ENCODE results near the gene RBM11. TPM values are rescaled to one million over a fixed set of nuclear protein-coding genes. Genes with fewer than 3 reads are reported as not detected.

Gene RBM11
- polyA plus RNA-seq, 1 donor (not counting 4 experiments of a cell fraction or from before 2014, with no cell fraction given) = 0.55 TPM

- Histone ChIP-seq H3K9me3 (ENCODE audit: control insufficient read depth, low read depth, low read length) (no peaks in the 10 kb centered on the region), H3K36me3 (ENCODE audit: control insufficient read depth in 2 of 2, extremely low read depth in 1 of 2, insufficient read depth in 2 of 2, low read length in 2 of 2) (no peaks in the 10 kb centered on the region), H2AFZ (ENCODE audit: control insufficient read depth, low read length) (no peak overlapping the region), H3K4me2 (ENCODE audit: control insufficient read depth, extremely low read depth, insufficient read depth, low read depth, low read length) (no peak overlapping the region), H3K9ac (ENCODE audit: control insufficient read depth, extremely low read depth, insufficient read depth, low read length) (no peak overlapping the region), H3K4me3 (ENCODE audit: control insufficient read depth in 2 of 3, extremely low read depth in 1 of 3, insufficient read depth in 2 of 3, low read depth in 1 of 3, low read length in 3 of 3) (no peak overlapping the region), H3K27me3 (ENCODE audit: control insufficient read depth, extremely low read depth, insufficient read depth, low read length) (no peaks in the 10 kb centered on the region), H3K27ac (ENCODE audit: control insufficient read depth, insufficient read depth, low read length) (no peak overlapping the region), H3K4me1 (ENCODE audit: control insufficient read depth, extremely low read depth, insufficient read depth, low read length) (no peaks in the 10 kb centered on the region), H4K20me1 (ENCODE audit: control insufficient read depth, extremely low read depth, insufficient read depth, low read length) (no peaks in the 10 kb centered on the region), H3K9me1 (ENCODE audit: control insufficient read depth, extremely low read depth, insufficient read depth, low read length) (no peaks in the 10 kb centered on the region), H3K79me2 (ENCODE audit: control insufficient read depth, insufficient read depth, low read length) (no peaks in the 10 kb centered on the region)
- TF ChIP-seq CTCF (optimal IDR thresholded peaks at IDR 0.05 in 1 of 3, IDR thresholded peaks at IDR 0.05 in 1 of 3, conservative IDR thresholded peaks at IDR 0.05 in 1 of 3; ENCODE audit: extremely low read depth in 1 of 3, insufficient read depth in 2 of 3, low read length in 3 of 3) = no peak
- no peak for TF ChIP-seq EZH2 (IDR thresholded peaks at IDR 0.05; ENCODE audit: low read length)
- dilution Hi-C loops (cut with MboI; ENCODE audit: extremely low pct_ligation_motif_present, low sequenced_read_pairs) = no loop called here
- no peak for DNase-seq (ENCODE audit: low read depth, low spot score)
- FAIRE-seq = no peak
Observed at GRCh38 chr21:14251336-14251735, 35.4 kb downstream of the RBM11 start.

- dilution Hi-C loops (cut with MboI; ENCODE audit: extremely low pct_ligation_motif_present, low sequenced_read_pairs) = no loop called here
- no peaks in the 10 kb centered on the region for H3K36me3 ChIP-seq (ENCODE audit: control insufficient read depth in 2 of 2, extremely low read depth in 1 of 2, insufficient read depth in 2 of 2, low read length in 2 of 2)
- no peaks in the 10 kb centered on the region for H3K4me1 ChIP-seq (ENCODE audit: control insufficient read depth, extremely low read depth, insufficient read depth, low read length)
- H3K27ac ChIP-seq (ENCODE audit: control insufficient read depth, insufficient read depth, low read length) = no peak overlapping the region
- TF ChIP-seq EZH2 (IDR thresholded peaks at IDR 0.05; ENCODE audit: low read length) = no peak
- peak in 2 of 3 experiments; percentile 38 to 42 for TF ChIP-seq CTCF (optimal IDR thresholded peaks at IDR 0.05 in 1 of 3, IDR thresholded peaks at IDR 0.05 in 1 of 3, conservative IDR thresholded peaks at IDR 0.05 in 1 of 3; ENCODE audit: extremely low read depth in 1 of 3, insufficient read depth in 2 of 3, low read length in 3 of 3)
- H2AFZ ChIP-seq (ENCODE audit: control insufficient read depth, low read length) = no peak overlapping the region
- no peaks in the 10 kb centered on the region for H3K9me1 ChIP-seq (ENCODE audit: control insufficient read depth, extremely low read depth, insufficient read depth, low read length)
- H3K9me3 ChIP-seq (ENCODE audit: control insufficient read depth, low read depth, low read length) = no peaks in the 10 kb centered on the region
- no peaks in the 10 kb centered on the region for H3K27me3 ChIP-seq (ENCODE audit: control insufficient read depth, extremely low read depth, insufficient read depth, low read length)
- no peak overlapping the region for H3K9ac ChIP-seq (ENCODE audit: control insufficient read depth, extremely low read depth, insufficient read depth, low read length)
- H3K79me2 ChIP-seq (ENCODE audit: control insufficient read depth, insufficient read depth, low read length) = no peaks in the 10 kb centered on the region
- H3K4me2 ChIP-seq (ENCODE audit: control insufficient read depth, extremely low read depth, insufficient read depth, low read depth, low read length) = no peak overlapping the region
- FAIRE-seq = no peak
- H3K4me3 ChIP-seq (ENCODE audit: control insufficient read depth in 2 of 3, extremely low read depth in 1 of 3, insufficient read depth in 2 of 3, low read depth in 1 of 3, low read length in 3 of 3) = no peak overlapping the region
- no peak for DNase-seq (ENCODE audit: low read depth, low spot score)
- H4K20me1 ChIP-seq (ENCODE audit: control insufficient read depth, extremely low read depth, insufficient read depth, low read length) = no peaks in the 10 kb centered on the region
Observed at GRCh38 chr21:14259747-14260146, 43.8 kb downstream of the RBM11 start.

Measured in keratinocyte (primary cell).